Activated CD8-positive, alpha-beta T cell treated with anti-CD3 and anti-CD28 coated beads for 36 hours (primary cell): Measurements from ENCODE around the gene IGDCC3. TPM values are rescaled to one million over a fixed set of nuclear protein-coding genes. Genes with fewer than 3 reads are reported as not detected.

Experiments used
- ATAC-seq: fragments of 200-7000 bp; cut with Tn5 transposase; one replicate; pipeline ENCODE4 v1.10.0; 2021; ENCODE audit warnings: mild to moderate bottlenecking, moderate library complexity
- CTCF ChIA-PET: fragments of 350-600 bp; sonication (Branson Sonifier 250); formaldehyde crosslinking; loops from one replicate; lab custom pipeline; 2021; ENCODE audit warnings: antibody characterized with exemption; lab: Charles Lee
- POLR2A ChIA-PET: fragments of 350-600 bp; sonication (Branson Sonifier 250); formaldehyde crosslinking; loops from one replicate; lab custom pipeline; 2021; ENCODE audit warnings: antibody characterized with exemption; lab: Charles Lee
- DNase-seq: peaks from one replicate; pipeline ENCODE4 v3.0.0-alpha.2; 2020
- H3K27ac Mint-ChIP-seq: one replicate; pipeline ENCODE4 v1.8.0; 2021; ENCODE audit warnings: mild to moderate bottlenecking, mixed read lengths
- H3K27me3 Mint-ChIP-seq: one replicate; pipeline ENCODE4 v1.8.0; 2021; ENCODE audit warnings: mixed read lengths
- H3K36me3 Mint-ChIP-seq: one replicate; pipeline ENCODE4 v1.8.0; 2021; ENCODE audit warnings: low read depth, mixed read lengths
- H3K4me1 Mint-ChIP-seq: one replicate; pipeline ENCODE4 v1.8.0; 2021; ENCODE audit warnings: low read depth, mixed read lengths
- H3K4me3 Mint-ChIP-seq: one replicate; pipeline ENCODE4 v1.8.0; 2021; ENCODE audit warnings: mild to moderate bottlenecking, moderate library complexity, mixed read lengths
- H3K9me3 Mint-ChIP-seq: one replicate; pipeline ENCODE4 v1.8.0; 2021; ENCODE audit warnings: mixed read lengths
- intact Hi-C: fragments of 100-400 bp; cut with micrococcal nuclease; formaldehyde crosslinking; loops from one replicate; pipeline ENCODE4 v1.10.0; 2022
- total RNA-seq, 2 experiments: library from RNA; stranded (reverse); gene quantifications; one replicate each; pipeline ENCODE4 v1.2.3, GENCODE V29; 2021
- TF ChIP-seq, protein P1 (sequence below): fragments of 200-600 bp; IDR thresholded peaks from one replicate; pipeline ENCODE4 v1.8.0; 2022; ENCODE audit warnings: antibody characterized with exemption, mild to moderate bottlenecking

Gene IGDCC3
- total RNA-seq, 2 experiments from 2014 or later, result not detected

- TF ChIP-seq, protein P1, sequence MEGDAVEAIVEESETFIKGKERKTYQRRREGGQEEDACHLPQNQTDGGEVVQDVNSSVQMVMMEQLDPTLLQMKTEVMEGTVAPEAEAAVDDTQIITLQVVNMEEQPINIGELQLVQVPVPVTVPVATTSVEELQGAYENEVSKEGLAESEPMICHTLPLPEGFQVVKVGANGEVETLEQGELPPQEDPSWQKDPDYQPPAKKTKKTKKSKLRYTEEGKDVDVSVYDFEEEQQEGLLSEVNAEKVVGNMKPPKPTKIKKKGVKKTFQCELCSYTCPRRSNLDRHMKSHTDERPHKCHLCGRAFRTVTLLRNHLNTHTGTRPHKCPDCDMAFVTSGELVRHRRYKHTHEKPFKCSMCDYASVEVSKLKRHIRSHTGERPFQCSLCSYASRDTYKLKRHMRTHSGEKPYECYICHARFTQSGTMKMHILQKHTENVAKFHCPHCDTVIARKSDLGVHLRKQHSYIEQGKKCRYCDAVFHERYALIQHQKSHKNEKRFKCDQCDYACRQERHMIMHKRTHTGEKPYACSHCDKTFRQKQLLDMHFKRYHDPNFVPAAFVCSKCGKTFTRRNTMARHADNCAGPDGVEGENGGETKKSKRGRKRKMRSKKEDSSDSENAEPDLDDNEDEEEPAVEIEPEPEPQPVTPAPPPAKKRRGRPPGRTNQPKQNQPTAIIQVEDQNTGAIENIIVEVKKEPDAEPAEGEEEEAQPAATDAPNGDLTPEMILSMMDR, result no peak
- H3K9me3 Mint-ChIP-seq, result no peaks in the 10 kb centered on the region
- no peak overlapping the region for H3K27ac Mint-ChIP-seq
- H3K4me1 Mint-ChIP-seq, result peaks cover 12% of the 10 kb centered on the region
- ChIA-PET POLR2A (interaction anchor here (0.6 to 1.4 kb wide), 3 partner anchors 9 to 81 kb away, joined by 3 to 4 read pairs (median 4); partner anchors contain the start of gene RNU5B-1), CTCF (interaction anchor here (1.0 to 2.0 kb wide), 3 partner anchors 9 to 57 kb away, joined by 3 to 12 read pairs (median 3); no protein-coding TSS in a partner anchor)
- ATAC-seq (no peak), DNase-seq (no peak)
- no peaks in the 10 kb centered on the region for H3K36me3 Mint-ChIP-seq
- H3K27me3 Mint-ChIP-seq, result peaks cover 52% of the 10 kb centered on the region
- intact Hi-C loops, result no loop called here
- H3K4me3 Mint-ChIP-seq, result no peak overlapping the region
These were observed 1.8 kb downstream of the IGDCC3 start for GRCh38 chr15:65375871-65376607.

GRCh38 chr15:65374821-65375401 is 2.9 kb downstream of the IGDCC3 start:
- Mint-ChIP-seq H3K4me1 (peaks cover 12% of the 10 kb centered on the region), H3K4me3 (no peak overlapping the region), H3K36me3 (no peaks in the 10 kb centered on the region), H3K27me3 (peaks cover 47% of the 10 kb centered on the region), H3K9me3 (no peaks in the 10 kb centered on the region), H3K27ac (no peak overlapping the region)
- no peak for DNase-seq
- TF ChIP-seq, protein P1, result no peak
- ATAC-seq, result no peak
- CTCF ChIA-PET, result interaction anchor here (0.8 to 7.6 kb wide), 3 partner anchors 8 to 56 kb away, joined by 4 to 50 read pairs (median 5); no protein-coding TSS in a partner anchor
- intact Hi-C loops, result no loop called here
- POLR2A ChIA-PET, result interaction anchor here (1.2 to 1.5 kb wide), 2 partner anchors 48 to 60 kb away, joined by 4 to 5 read pairs; partner anchors contain the start of gene IGDCC4

DNA sequence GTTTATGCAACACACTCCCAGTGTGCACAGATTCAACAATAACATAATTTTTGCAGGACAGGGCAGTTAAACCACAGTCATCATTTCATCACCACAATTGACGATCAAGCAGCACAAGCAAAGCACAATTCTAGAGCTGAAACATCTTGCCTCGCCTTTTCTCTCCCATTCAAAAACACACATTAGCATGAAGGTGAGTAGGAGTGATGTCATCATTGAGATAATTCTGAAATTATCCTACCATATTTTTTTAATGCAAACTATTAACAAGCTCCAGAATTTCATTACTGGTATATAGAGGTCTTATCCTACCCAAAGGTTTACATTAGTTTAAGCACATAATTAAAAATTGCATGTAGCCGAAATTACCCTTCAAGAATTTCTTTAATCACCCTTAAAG is 3.5 kb downstream of the IGDCC3 start:
- CTCF ChIA-PET, result interaction anchor here (0.8 to 7.6 kb wide), 3 partner anchors 9 to 56 kb away, joined by 4 to 50 read pairs (median 5); no protein-coding TSS in a partner anchor
- H3K9me3 Mint-ChIP-seq, result no peaks in the 10 kb centered on the region
- no peak overlapping the region for H3K27ac Mint-ChIP-seq
- H3K4me3 Mint-ChIP-seq, result no peak overlapping the region
- peaks cover 44% of the 10 kb centered on the region for H3K27me3 Mint-ChIP-seq
- peaks cover 12% of the 10 kb centered on the region for H3K4me1 Mint-ChIP-seq
- POLR2A ChIA-PET, result interaction anchor here (0.7 to 1.5 kb wide), 4 partner anchors 9 to 584 kb away, joined by 3 to 5 read pairs (median 4); partner anchors contain the start of gene IGDCC4
- TF ChIP-seq, protein P1, result no peak
- ATAC-seq (no peak), DNase-seq (no peak)
- no peaks in the 10 kb centered on the region for H3K36me3 Mint-ChIP-seq
- intact Hi-C loops, result no loop called here

GRCh38 chr15:65373163-65373651 is 4.6 kb downstream of the IGDCC3 start:
- peaks cover 8% of the 10 kb centered on the region for H3K4me1 Mint-ChIP-seq
- H3K9me3 Mint-ChIP-seq, result no peaks in the 10 kb centered on the region
- TF ChIP-seq, protein P1, result no peak
- intact Hi-C loops, result no loop called here
- H3K27ac Mint-ChIP-seq, result no peak overlapping the region
- DNase-seq (no peak), ATAC-seq (no peak)
- H3K27me3 Mint-ChIP-seq, result peaks cover 37% of the 10 kb centered on the region
- ChIA-PET CTCF (interaction anchor here (1.0 to 7.6 kb wide), 3 partner anchors 9 to 55 kb away, joined by 3 to 50 read pairs (median 3); no protein-coding TSS in a partner anchor), POLR2A (no interaction called here)
- H3K36me3 Mint-ChIP-seq, result no peaks in the 10 kb centered on the region
- H3K4me3 Mint-ChIP-seq, result no peak overlapping the region
